A549 (cell line): ENCODE results near the gene KNOP1. TPM values are rescaled to one million over a fixed set of nuclear protein-coding genes. Genes with fewer than 3 reads are reported as not detected.

Experiments
- ATAC-seq, 2 experiments: fragments of 200-7000 bp in 1 of 2; fragments of >200 bp in 1 of 2; cut with Nextera tagmentation in 1 of 2; cut with Tn5 transposase in 1 of 2; 3 replicates each; pipeline versions ENCODE4 v1.8.0 to v1.9.1; 2018 to 2020; ENCODE audit warnings: mild to moderate bottlenecking in 1 of 2, moderate library complexity in 1 of 2
- CTCF ChIA-PET: fragments of 300-600 bp; sonication (Branson Sonifier 250); formaldehyde crosslinking; extraction: SDS; loops from one replicate; lab custom pipeline; 2021; ENCODE audit warnings: antibody characterized with exemption, inconsistent platforms; lab: Yijun Ruan, JAX
- POLR2A ChIA-PET: fragments of 350-600 bp; formaldehyde crosslinking; extraction: SDS; loops from one replicate; lab custom pipeline; 2021; ENCODE audit warnings: antibody characterized with exemption, inconsistent platforms; lab: Yijun Ruan, JAX
- DNase-seq, 2 experiments: peaks; one replicate each; pipeline versions ENCODE4 v3.0.0 to v3.0.0-alpha.2; 2011 to 2016; ENCODE audit warnings: low read depth in 1 of 2, low spot score in 1 of 2
- FAIRE-seq: peaks from 2 replicates; lab custom pipeline; 2011; peaks lifted over from hg19 to GRCh38; lab: Jason Lieb, UNC
- H3K27ac ChIP-seq, 2 experiments: fragments of >200 bp; sonication (Bioruptor Twin); formaldehyde crosslinking; 3 replicates each; pipeline ENCODE4 v1.5.1; 2016 to 2017
- H3K4me1 ChIP-seq: fragments of >200 bp; sonication (Bioruptor Twin); formaldehyde crosslinking; 3 replicates; pipeline ENCODE4 v1.6.1; 2016
- H3K4me2 ChIP-seq: fragments of >200 bp; sonication (Bioruptor Twin); formaldehyde crosslinking; 3 replicates; pipeline ENCODE4 v1.6.1; 2016
- H3K4me3 ChIP-seq: fragments of >200 bp; sonication (Bioruptor Twin); formaldehyde crosslinking; 3 replicates; pipeline ENCODE4 v1.5.1; 2016
- H3K9me3 ChIP-seq: fragments of >200 bp; sonication (Bioruptor Twin); formaldehyde crosslinking; 3 replicates; pipeline ENCODE4 v1.6.1; 2016
- BCL3 ChIP-seq: fragments of >200 bp; sonication (Bioruptor Twin); formaldehyde crosslinking; IDR thresholded peaks from 3 replicates; pipeline ENCODE4 v1.6.1; 2016
- BHLHE40 ChIP-seq: IDR thresholded peaks from 2 replicates; pipeline ENCODE4 v1.6.1; 2012; ENCODE audit warnings: low read depth, low read length, inconsistent platforms
- CHD2 ChIP-seq: fragments of 150-350 bp; IDR thresholded peaks from 2 replicates; pipeline ENCODE4 v1.6.1; 2014; ENCODE audit warnings: low read length; ENCODE audit not compliant: partially characterized antibody
- ELK1 ChIP-seq: fragments of 150-350 bp; IDR thresholded peaks from 2 replicates; pipeline ENCODE4 v1.6.1; 2014; ENCODE audit warnings: low read depth, mild to moderate bottlenecking, low read length
- FOSB ChIP-seq: fragments of 250-450 bp; sonication (Bioruptor Pico); IDR thresholded peaks from 2 replicates; pipeline ENCODE4 v1.5.0; 2020; ENCODE audit warnings: mild to moderate bottlenecking, moderate library complexity
- FOSL2 ChIP-seq, 2 experiments: fragments of 450-650 bp in 1 of 2; fragments of >200 bp in 1 of 2; sonication (Bioruptor Twin) in 1 of 2; formaldehyde crosslinking; IDR thresholded peaks; 2 replicates each; pipeline versions ENCODE4 v1.5.0 to v1.6.1; 2016 to 2020; ENCODE audit warnings: mild to moderate bottlenecking in 1 of 2, moderate library complexity in 1 of 2
- FOXS1 ChIP-seq: fragments of 250-450 bp; sonication (Bioruptor Pico); IDR thresholded peaks from 2 replicates; pipeline ENCODE4 v1.5.0; 2020; ENCODE audit warnings: mild to moderate bottlenecking, moderate library complexity
- GATA3 ChIP-seq: IDR thresholded peaks from 2 replicates; pipeline ENCODE4 v1.6.1; 2012; ENCODE audit warnings: borderline replicate concordance
- HDAC2 ChIP-seq: fragments of 200-600 bp; sonication (generic); IDR thresholded peaks from 2 replicates; pipeline ENCODE4 v1.6.1; 2016
- HES2 ChIP-seq: fragments of >200 bp; sonication (Bioruptor Twin); formaldehyde crosslinking; IDR thresholded peaks from 2 replicates; pipeline ENCODE4 v1.6.1; 2016
- HOXA7 ChIP-seq: fragments of 250-450 bp; sonication (Bioruptor Pico); IDR thresholded peaks from 2 replicates; pipeline ENCODE4 v1.5.0; 2020; ENCODE audit warnings: mild to moderate bottlenecking, moderate library complexity
- HOXB5 ChIP-seq: fragments of 250-450 bp; sonication (Bioruptor Pico); IDR thresholded peaks from 2 replicates; pipeline ENCODE4 v1.5.0; 2020; ENCODE audit warnings: mild to moderate bottlenecking, moderate library complexity
- JUN ChIP-seq, 2 experiments: fragments of >200 bp; sonication (Bioruptor Twin); formaldehyde crosslinking; IDR thresholded peaks; 2 replicates in 1 of 2; 3 replicates in 1 of 2; pipeline ENCODE4 v1.6.1; 2016 to 2017
- JUNB ChIP-seq: fragments of >200 bp; sonication (Bioruptor Twin); formaldehyde crosslinking; IDR thresholded peaks from 2 replicates; pipeline ENCODE4 v1.6.1; 2016
- KDM5A ChIP-seq: fragments of 200-600 bp; sonication (generic); IDR thresholded peaks from 2 replicates; pipeline ENCODE4 v1.6.1; 2016; ENCODE audit warnings: antibody characterized with exemption, mild to moderate bottlenecking
- MAFK ChIP-seq: fragments of 450-650 bp; IDR thresholded peaks from 2 replicates; pipeline ENCODE4 v1.6.1; 2014; ENCODE audit not compliant: partially characterized antibody
- MAX ChIP-seq: IDR thresholded peaks from 2 replicates; pipeline ENCODE4 v1.6.1; 2012
- MYC ChIP-seq: IDR thresholded peaks from 2 replicates; pipeline ENCODE4 v1.6.1; 2012; ENCODE audit warnings: mild to moderate bottlenecking, inconsistent platforms, low read length, improper control_type of control experiment, borderline replicate concordance
- NFE2L2 ChIP-seq: fragments of 150-350 bp; conservative IDR thresholded peaks from 2 replicates; pipeline ENCODE4 v1.6.1; 2014; ENCODE audit warnings: low read length
- NPAS2 ChIP-seq: fragments of 250-450 bp; sonication (Bioruptor Pico); IDR thresholded peaks from 2 replicates; pipeline ENCODE4 v1.8.0; 2022; ENCODE audit warnings: mild to moderate bottlenecking, moderate library complexity, borderline replicate concordance
- NR3C1 ChIP-seq: fragments of >200 bp; sonication (Bioruptor Twin); formaldehyde crosslinking; IDR thresholded peaks from 3 replicates; pipeline ENCODE4 v1.6.1; 2017
- PHF8 ChIP-seq: fragments of 200-600 bp; sonication (generic); IDR thresholded peaks from 2 replicates; pipeline ENCODE4 v1.6.1; 2016; ENCODE audit warnings: low read depth, mild to moderate bottlenecking, antibody characterized with exemption, moderate library complexity, borderline replicate concordance
- POLR2A ChIP-seq: IDR thresholded peaks from 2 replicates; pipeline ENCODE4 v1.6.1; 2012; ENCODE audit warnings: mild to moderate bottlenecking, low read length
- RAD21 ChIP-seq, 2 experiments: fragments of >200 bp in 1 of 2; sonication (Bioruptor Twin) in 1 of 2; formaldehyde crosslinking in 1 of 2; IDR thresholded peaks in 1 of 2; conservative IDR thresholded peaks in 1 of 2; 2 replicates in 1 of 2; 3 replicates in 1 of 2; pipeline ENCODE4 v1.6.1; 2012 to 2018; ENCODE audit warnings: inconsistent platforms in 1 of 2
- RCOR1 ChIP-seq: fragments of 150-350 bp; IDR thresholded peaks from 2 replicates; pipeline ENCODE4 v1.6.1; 2014; ENCODE audit warnings: antibody characterized with exemption, low read length, low read depth
- REST ChIP-seq: fragments of 200-600 bp; sonication (generic); IDR thresholded peaks from 2 replicates; pipeline ENCODE4 v1.6.1; 2016; ENCODE audit warnings: antibody characterized with exemption, mild to moderate bottlenecking, moderate library complexity
- RFX5 ChIP-seq: fragments of 450-650 bp; IDR thresholded peaks from 2 replicates; pipeline ENCODE4 v1.7.1; 2014; ENCODE audit warnings: antibody characterized with exemption, mild to moderate bottlenecking, moderate library complexity
- RNF2 ChIP-seq: fragments of 200-600 bp; sonication (generic); IDR thresholded peaks from 2 replicates; pipeline ENCODE4 v1.6.1; 2016; ENCODE audit warnings: low read depth, mild to moderate bottlenecking, antibody characterized with exemption, moderate library complexity, borderline replicate concordance
- SMC3 ChIP-seq: fragments of >200 bp; sonication (Bioruptor Twin); formaldehyde crosslinking; IDR thresholded peaks from 3 replicates; pipeline ENCODE4 v1.6.1; 2018; ENCODE audit warnings: inconsistent platforms
- SREBF2 ChIP-seq: fragments of 450-650 bp; IDR thresholded peaks from 2 replicates; pipeline ENCODE4 v1.6.1; 2014; ENCODE audit warnings: mild to moderate bottlenecking, moderate library complexity
- TFCP2L1 ChIP-seq: fragments of 250-450 bp; sonication (Bioruptor Pico); IDR thresholded peaks from 2 replicates; pipeline ENCODE4 v1.5.0; 2021; ENCODE audit warnings: mild to moderate bottlenecking
- ZFP36 ChIP-seq: fragments of 450-650 bp; IDR thresholded peaks from 2 replicates; pipeline ENCODE4 v1.6.1; 2014; ENCODE audit warnings: borderline replicate concordance; ENCODE audit not compliant: partially characterized antibody
- WGBS: methylation state at CpG from one replicate; pipeline ENCODE4 v1.1.6; 2017; ENCODE audit errors: missing lambda C conversion rate; 5-methylcytosine and 5-hydroxymethylcytosine counted together
- polyA plus RNA-seq, 4 experiments: library from polyadenylated mRNA; depleted of rRNA in 3 of 4; stranded (reverse); fragments of >200 nt; fragmentation: RNase III in 1 of 4; extraction: RNeasy Plus Mini Kit Qiagen cat#74134 plus additional on column Dnase treatment in 1 of 4; gene quantifications; 2 replicates in 3 of 4; 3 replicates in 1 of 4; pipeline ENCODE4 v1.2.3, GENCODE V29; 2011 to 2017

The KNOP1 gene
- polyA plus RNA-seq, 2 of the 4 experiments (the other 2 are of a cell fraction), result 38.2 to 44.8 TPM

- no peak for FAIRE-seq
- DNase-seq, result no peak
Measured at GRCh38 chr16:19701091-19701490, 16.9 kb downstream of the KNOP1 start.

GRCh38 chr16:19700319-19700781 lies 17.7 kb downstream of the KNOP1 start:
- ChIA-PET CTCF (interaction anchor here (0.9 to 2.9 kb wide), 5 partner anchors 9 to 185 kb away, joined by 3 to 22 read pairs (median 4); partner anchors contain the start of genes GPRC5B, IQCK and KNOP1), POLR2A (interaction anchor here (0.6 to 1.7 kb wide), 2 partner anchors 18 to 101 kb away, joined by 3 to 5 read pairs; partner anchors contain the start of genes IQCK and KNOP1)
- Histone ChIP-seq H3K27ac (peak overlapping the region; percentile 65 to 71), H3K9me3 (no peaks in the 10 kb centered on the region), H3K4me3 (0 out of 3 replicates have a peak overlapping the region, but pooled peaks have one; percentile 1), H3K4me2 (peak overlapping the region; percentile 78), H3K4me1 (peaks cover 66% of the 10 kb centered on the region)
- ATAC-seq, result peak; percentile 68 to 82
- peak; percentile 76 to 81 for DNase-seq
- WGBS, result 7% methylated on average over 6 of the region's 6 CpGs
- FAIRE-seq, result no peak
- no peak for TF ChIP-seq MYC
- no peak for TF ChIP-seq FOXS1 (CRISPR knock-in tag)
- TF ChIP-seq BCL3, result no peak
- no peak for TF ChIP-seq ELK1
- TF ChIP-seq POLR2A, result no peak
- peak; percentile 63; the same call in 1 of the 2 replicates for TF ChIP-seq FOSL2 (IDR thresholded peaks at IDR 0.05)
- peak; percentile 89 for TF ChIP-seq FOSL2 (CRISPR knock-in tag; IDR thresholded peaks at IDR 0.05)
- TF ChIP-seq FOSB, result no peak
- peak; percentile 50; the same call in 1 of the 2 replicates for TF ChIP-seq GATA3
- peak; percentile 42; the same call in 1 of the 2 replicates for TF ChIP-seq JUNB
- no peak for TF ChIP-seq HES2
- TF ChIP-seq CHD2, result no peak
- TF ChIP-seq JUN (IDR thresholded peaks at IDR 0.05), result no peak; a peak in 1 of 5 replicates
- TF ChIP-seq RNF2, result no peak
- TF ChIP-seq NR3C1, result no peak
- 0 out of 5 replicates have a peak, but pooled peaks of 1 of the 2 experiments have one; percentile 4 for TF ChIP-seq RAD21 (conservative IDR thresholded peaks at IDR 0.05 in 1 of 2, IDR thresholded peaks at IDR 0.05 in 1 of 2)
- no peak for TF ChIP-seq RFX5
- TF ChIP-seq ZFP36, result no peak
- TF ChIP-seq MAX, result peak; percentile 61; the same call in 1 of the 2 replicates
- no peak for TF ChIP-seq TFCP2L1 (CRISPR knock-in tag)
- TF ChIP-seq REST, result no peak
- TF ChIP-seq NFE2L2, result no peak
- TF ChIP-seq HDAC2, result no peak
- no peak for TF ChIP-seq PHF8
- TF ChIP-seq NPAS2 (CRISPR knock-in tag), result no peak
- no peak for TF ChIP-seq SREBF2
- TF ChIP-seq HOXA7 (CRISPR knock-in tag), result no peak
- no peak for TF ChIP-seq SMC3
- TF ChIP-seq HOXB5 (CRISPR knock-in tag), result no peak
- no peak for TF ChIP-seq RCOR1
- TF ChIP-seq KDM5A, result no peak
- TF ChIP-seq MAFK, result no peak

More at GRCh38 chr16:19701091-19701490, 16.9 kb downstream of the KNOP1 start:
- peaks cover 60% of the 10 kb centered on the region for H3K4me1 ChIP-seq
- H3K27ac ChIP-seq, result peak overlapping the region; percentile 65 to 71
- TF ChIP-seq BHLHE40, result no peak
- TF ChIP-seq, all 56 proteins: peak for 0
- WGBS, result 62% methylated on average over 3 of the region's 3 CpGs
- 0 out of 3 replicates have a peak overlapping the region, but pooled peaks have one; percentile 1 for H3K4me3 ChIP-seq
- CTCF ChIA-PET, result interaction anchor here (2.9 kb wide), 1 partner anchor 185 kb away, joined by 22 read pairs; the partner anchor contains the start of gene GPRC5B
- POLR2A ChIA-PET, result interaction anchor here (1.7 kb wide), 1 partner anchor 17 kb away, joined by 5 read pairs; the partner anchor contains the start of genes IQCK and KNOP1
- H3K4me2 ChIP-seq, result peak overlapping the region; percentile 78
- no peaks in the 10 kb centered on the region for H3K9me3 ChIP-seq
- ATAC-seq, result no peak
